HEK293 (cell line): ENCODE data around the gene MPZL1.

Experiments
- CTCF ChIP-seq: fragments of 450-650 bp; formaldehyde crosslinking; IDR thresholded peaks from 2 replicates; pipeline ENCODE4 v1.5.1; 2016; ENCODE audit warnings: missing biosample characterization, missing genetic modification characterization
- KLF7 ChIP-seq: fragments of 450-650 bp; formaldehyde crosslinking; IDR thresholded peaks from 2 replicates; pipeline ENCODE4 v1.5.1; 2016; ENCODE audit warnings: missing biosample characterization, missing genetic modification characterization, borderline replicate concordance
- ZBTB21 ChIP-seq: fragments of 450-650 bp; formaldehyde crosslinking; IDR thresholded peaks from 2 replicates; pipeline ENCODE4 v1.5.1; 2017; ENCODE audit warnings: missing biosample characterization, missing genetic modification characterization
- ZFP3 ChIP-seq: fragments of 450-650 bp; formaldehyde crosslinking; IDR thresholded peaks from 2 replicates; pipeline ENCODE4 v1.5.1; 2016; ENCODE audit warnings: low read depth, missing biosample characterization, missing genetic modification characterization
- ZNF175 ChIP-seq: fragments of 450-650 bp; formaldehyde crosslinking; IDR thresholded peaks from 2 replicates; pipeline ENCODE4 v1.5.1; 2016; ENCODE audit warnings: missing biosample characterization, missing genetic modification characterization
- TF ChIP-seq, protein P1 (sequence below): fragments of 450-650 bp; formaldehyde crosslinking; IDR thresholded peaks from 2 replicates; pipeline ENCODE4 v1.5.1; 2016; ENCODE audit warnings: missing biosample characterization, missing genetic modification characterization

DNA sequence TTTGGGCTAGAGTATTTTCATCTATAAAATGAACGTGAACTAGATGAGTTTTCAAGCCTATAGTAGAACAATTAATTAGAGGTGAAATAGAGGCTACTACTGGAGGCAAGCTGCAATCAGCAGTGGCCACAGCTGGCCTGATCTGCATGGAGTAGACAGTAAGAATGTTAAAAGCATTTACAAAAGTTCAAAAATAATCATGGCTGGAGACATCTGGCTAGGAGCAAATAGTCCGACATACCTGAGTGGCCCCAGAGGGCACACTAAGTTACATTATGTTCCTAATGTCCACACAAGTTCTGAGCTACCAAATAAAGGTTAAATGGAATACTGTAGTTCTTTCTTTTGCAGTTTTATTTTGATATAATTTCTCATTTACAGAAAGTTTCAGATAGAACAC is 28.0 kb downstream of the MPZL1 start:
- TF ChIP-seq ZNF175 (tag by site-specific recombination) = no peak
- TF ChIP-seq, protein P1, sequence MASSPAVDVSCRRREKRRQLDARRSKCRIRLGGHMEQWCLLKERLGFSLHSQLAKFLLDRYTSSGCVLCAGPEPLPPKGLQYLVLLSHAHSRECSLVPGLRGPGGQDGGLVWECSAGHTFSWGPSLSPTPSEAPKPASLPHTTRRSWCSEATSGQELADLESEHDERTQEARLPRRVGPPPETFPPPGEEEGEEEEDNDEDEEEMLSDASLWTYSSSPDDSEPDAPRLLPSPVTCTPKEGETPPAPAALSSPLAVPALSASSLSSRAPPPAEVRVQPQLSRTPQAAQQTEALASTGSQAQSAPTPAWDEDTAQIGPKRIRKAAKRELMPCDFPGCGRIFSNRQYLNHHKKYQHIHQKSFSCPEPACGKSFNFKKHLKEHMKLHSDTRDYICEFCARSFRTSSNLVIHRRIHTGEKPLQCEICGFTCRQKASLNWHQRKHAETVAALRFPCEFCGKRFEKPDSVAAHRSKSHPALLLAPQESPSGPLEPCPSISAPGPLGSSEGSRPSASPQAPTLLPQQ = no peak
- no peak for TF ChIP-seq CTCF (tag by site-specific recombination)
- TF ChIP-seq ZBTB21 = no peak
- no peak for TF ChIP-seq KLF7 (tag by site-specific recombination)
- no peak for TF ChIP-seq ZFP3 (tag by site-specific recombination)
